ENCODE results near the gene BLOC1S5.

BLOC1S5 gene

GRCh38 chr6:7978736-7979135 is 85.5 kb downstream of the BLOC1S5 start:
- DNase-seq (ENCODE audit: low spot score): peak; percentile 34
- in situ Hi-C loops (cut with MboI; ENCODE audit: low pct_unique_long_range_greater_than_20kb, low sequenced_read_pairs, unreplicated experiment): no loop called here
- TF ChIP-seq, protein P1, sequence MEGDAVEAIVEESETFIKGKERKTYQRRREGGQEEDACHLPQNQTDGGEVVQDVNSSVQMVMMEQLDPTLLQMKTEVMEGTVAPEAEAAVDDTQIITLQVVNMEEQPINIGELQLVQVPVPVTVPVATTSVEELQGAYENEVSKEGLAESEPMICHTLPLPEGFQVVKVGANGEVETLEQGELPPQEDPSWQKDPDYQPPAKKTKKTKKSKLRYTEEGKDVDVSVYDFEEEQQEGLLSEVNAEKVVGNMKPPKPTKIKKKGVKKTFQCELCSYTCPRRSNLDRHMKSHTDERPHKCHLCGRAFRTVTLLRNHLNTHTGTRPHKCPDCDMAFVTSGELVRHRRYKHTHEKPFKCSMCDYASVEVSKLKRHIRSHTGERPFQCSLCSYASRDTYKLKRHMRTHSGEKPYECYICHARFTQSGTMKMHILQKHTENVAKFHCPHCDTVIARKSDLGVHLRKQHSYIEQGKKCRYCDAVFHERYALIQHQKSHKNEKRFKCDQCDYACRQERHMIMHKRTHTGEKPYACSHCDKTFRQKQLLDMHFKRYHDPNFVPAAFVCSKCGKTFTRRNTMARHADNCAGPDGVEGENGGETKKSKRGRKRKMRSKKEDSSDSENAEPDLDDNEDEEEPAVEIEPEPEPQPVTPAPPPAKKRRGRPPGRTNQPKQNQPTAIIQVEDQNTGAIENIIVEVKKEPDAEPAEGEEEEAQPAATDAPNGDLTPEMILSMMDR (IDR thresholded peaks at IDR 0.05; ENCODE audit: extremely low read depth, insufficient read depth, missing control alignments): no peak

DNA sequence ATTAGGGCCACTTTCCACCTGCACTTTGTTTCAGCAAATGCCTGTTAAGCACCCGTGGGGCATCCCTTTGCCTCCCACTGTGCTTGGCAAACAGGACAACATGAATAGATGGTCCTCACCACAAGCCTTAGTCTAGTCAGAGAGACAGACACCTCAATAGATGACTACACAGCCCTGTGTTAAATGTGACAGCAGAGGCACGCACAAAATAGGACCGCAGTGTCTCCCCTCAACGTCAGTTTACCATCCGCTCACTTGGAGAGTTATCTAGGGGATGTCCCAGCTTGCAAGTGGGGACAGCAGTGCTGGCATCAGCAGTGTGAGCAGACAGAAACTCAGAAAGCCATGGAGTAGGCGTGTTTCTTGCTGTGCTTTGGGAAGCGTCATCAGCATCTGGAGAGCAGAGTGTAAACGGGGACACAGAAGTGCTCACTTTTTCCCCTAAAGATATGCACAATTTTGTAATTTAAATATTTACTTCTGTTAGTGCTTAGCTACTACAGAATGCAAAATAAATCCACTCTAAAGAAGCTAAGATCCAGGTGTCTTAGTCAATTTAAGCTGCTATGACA is 87.6 kb downstream of the BLOC1S5 start:
- DNase-seq (ENCODE audit: low spot score): no peak
- in situ Hi-C loops (cut with MboI; ENCODE audit: low pct_unique_long_range_greater_than_20kb, low sequenced_read_pairs, unreplicated experiment): no loop called here
- TF ChIP-seq, protein P1 (IDR thresholded peaks at IDR 0.05; ENCODE audit: extremely low read depth, insufficient read depth, missing control alignments): no peak

DNA sequence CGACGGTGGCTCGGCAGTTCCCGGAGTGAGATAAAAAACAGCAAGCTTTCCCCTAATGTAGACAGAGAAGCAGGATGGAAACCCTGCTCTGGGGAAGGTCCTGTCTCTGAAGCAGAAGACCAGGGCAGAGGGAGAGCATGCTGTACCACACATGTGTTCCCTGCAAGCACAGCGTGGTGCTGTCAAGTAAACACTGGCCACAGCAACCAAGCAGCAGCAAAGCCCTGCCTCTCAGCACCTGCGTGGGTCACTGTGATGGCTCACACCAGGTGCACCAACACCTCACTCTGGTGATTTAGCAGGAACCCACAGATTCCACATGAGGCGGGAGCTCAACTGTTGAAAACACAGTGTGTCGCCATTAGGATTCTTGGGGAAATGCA is 88.4 kb downstream of the BLOC1S5 start:
- TF ChIP-seq, protein P1 (IDR thresholded peaks at IDR 0.05; ENCODE audit: extremely low read depth, insufficient read depth, missing control alignments): no peak
- no peak for DNase-seq (ENCODE audit: low spot score)
- in situ Hi-C loops (cut with MboI; ENCODE audit: low pct_unique_long_range_greater_than_20kb, low sequenced_read_pairs, unreplicated experiment): no loop called here

GRCh38 chr6:7974938-7975763 is 89.0 kb downstream of the BLOC1S5 start:
- TF ChIP-seq, protein P1 (IDR thresholded peaks at IDR 0.05; ENCODE audit: extremely low read depth, insufficient read depth, missing control alignments): no peak
- in situ Hi-C loops (cut with MboI; ENCODE audit: low pct_unique_long_range_greater_than_20kb, low sequenced_read_pairs, unreplicated experiment): no loop called here
- DNase-seq (ENCODE audit: low spot score): no peak

- in situ Hi-C loops (cut with MboI; ENCODE audit: low pct_unique_long_range_greater_than_20kb, low sequenced_read_pairs, unreplicated experiment): no loop called here
- no peak for DNase-seq (ENCODE audit: low spot score)
- TF ChIP-seq, protein P1 (IDR thresholded peaks at IDR 0.05; ENCODE audit: extremely low read depth, insufficient read depth, missing control alignments): no peak
Measured at GRCh38 chr6:7974565-7974937, 89.6 kb downstream of the BLOC1S5 start.

DNA sequence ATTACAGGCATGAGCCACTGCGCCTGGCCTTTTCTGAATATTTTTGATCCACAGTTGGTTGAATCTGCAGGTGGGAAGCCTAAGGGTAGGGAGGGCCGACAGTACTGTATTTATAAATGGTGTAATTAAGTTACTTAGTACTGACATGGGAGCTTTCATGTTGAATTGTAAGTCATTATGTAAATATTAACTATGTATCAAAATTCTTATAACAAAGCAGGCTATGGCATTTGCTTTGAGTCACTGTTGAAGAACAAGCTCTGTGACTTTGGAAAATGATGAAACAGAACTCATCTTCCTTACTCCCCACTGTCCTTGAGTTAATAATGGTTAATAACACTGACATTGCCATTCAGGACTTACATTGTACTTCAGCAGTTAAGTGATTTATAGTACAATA is 90.6 kb downstream of the BLOC1S5 start:
- DNase-seq (ENCODE audit: low spot score): no peak
- in situ Hi-C loops (cut with MboI; ENCODE audit: low pct_unique_long_range_greater_than_20kb, low sequenced_read_pairs, unreplicated experiment): no loop called here
- TF ChIP-seq, protein P1 (IDR thresholded peaks at IDR 0.05; ENCODE audit: extremely low read depth, insufficient read depth, missing control alignments): no peak
